GM19328 (cell line): Measurements from ENCODE around the gene KIRREL3.

Experiments used
- ATAC-seq: cut with Tn5 transposase; IDR thresholded peaks from one replicate; pipeline ENCODE4 v1.9.1; 2021; ENCODE audit warnings: mild to moderate bottlenecking, moderate library complexity; ENCODE audit not compliant: unreplicated experiment

Gene KIRREL3

GRCh38 chr11:126647735-126648134, 352.8 kb downstream of the KIRREL3 start:
- no peak for ATAC-seq

GRCh38 chr11:126646701-126647557, 353.6 kb downstream of the KIRREL3 start:
- ATAC-seq = no peak

DNA sequence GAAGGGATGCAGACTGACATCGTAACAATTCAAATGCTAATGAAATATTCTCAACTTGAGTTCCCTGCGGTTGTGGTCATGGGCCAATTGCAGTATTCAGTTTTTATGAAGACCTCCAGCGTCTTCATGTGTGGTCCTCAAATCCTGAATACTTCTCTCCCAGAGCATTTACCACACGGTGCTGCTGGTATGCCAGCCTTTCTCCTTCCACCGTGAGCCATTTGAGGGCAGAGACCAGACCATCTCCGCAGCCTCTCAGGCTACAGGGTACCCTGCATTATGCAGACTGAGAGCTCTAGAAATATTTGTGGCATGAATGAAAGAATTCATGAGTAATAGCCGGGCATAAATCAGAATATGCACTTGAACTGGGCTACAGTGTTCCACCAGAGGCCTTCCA, 355.4 kb downstream of the KIRREL3 start:
- no peak for ATAC-seq

GRCh38 chr11:126640186-126640585, 360.4 kb downstream of the KIRREL3 start:
- no peak for ATAC-seq

- no peak for ATAC-seq
Observed at GRCh38 chr11:126639692-126640091, 360.9 kb downstream of the KIRREL3 start.

DNA sequence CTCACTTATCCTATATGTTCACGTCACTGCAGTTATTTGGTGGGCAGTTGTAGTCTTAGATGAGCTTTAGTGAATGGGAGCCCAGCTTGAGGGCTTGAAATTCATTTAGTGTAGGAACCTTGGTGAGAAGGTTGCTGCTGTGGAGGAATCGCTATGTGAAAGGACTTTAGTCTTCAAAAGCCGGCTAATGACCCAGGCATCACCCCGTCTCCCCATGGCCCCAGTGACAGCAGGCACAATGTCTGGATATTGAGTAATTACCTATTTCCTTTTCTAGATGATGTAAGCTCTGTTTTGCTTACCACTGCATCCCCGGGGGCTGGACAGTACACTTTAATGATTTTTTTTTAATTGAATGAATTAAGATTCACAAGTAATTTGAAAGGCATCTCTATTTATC, 361.9 kb downstream of the KIRREL3 start:
- no peak for ATAC-seq

- ATAC-seq = no peak
Observed at GRCh38 chr11:126637795-126638175, 362.8 kb downstream of the KIRREL3 start.

GRCh38 chr11:126636911-126637794, 363.4 kb downstream of the KIRREL3 start:
- no peak for ATAC-seq

GRCh38 chr11:126635511-126635910, 365.1 kb downstream of the KIRREL3 start:
- ATAC-seq = no peak

- no peak for ATAC-seq
Observed at GRCh38 chr11:126634963-126635362, 365.6 kb downstream of the KIRREL3 start.

- no peak for ATAC-seq
Observed at GRCh38 chr11:126633330-126633729, 367.2 kb downstream of the KIRREL3 start.

DNA sequence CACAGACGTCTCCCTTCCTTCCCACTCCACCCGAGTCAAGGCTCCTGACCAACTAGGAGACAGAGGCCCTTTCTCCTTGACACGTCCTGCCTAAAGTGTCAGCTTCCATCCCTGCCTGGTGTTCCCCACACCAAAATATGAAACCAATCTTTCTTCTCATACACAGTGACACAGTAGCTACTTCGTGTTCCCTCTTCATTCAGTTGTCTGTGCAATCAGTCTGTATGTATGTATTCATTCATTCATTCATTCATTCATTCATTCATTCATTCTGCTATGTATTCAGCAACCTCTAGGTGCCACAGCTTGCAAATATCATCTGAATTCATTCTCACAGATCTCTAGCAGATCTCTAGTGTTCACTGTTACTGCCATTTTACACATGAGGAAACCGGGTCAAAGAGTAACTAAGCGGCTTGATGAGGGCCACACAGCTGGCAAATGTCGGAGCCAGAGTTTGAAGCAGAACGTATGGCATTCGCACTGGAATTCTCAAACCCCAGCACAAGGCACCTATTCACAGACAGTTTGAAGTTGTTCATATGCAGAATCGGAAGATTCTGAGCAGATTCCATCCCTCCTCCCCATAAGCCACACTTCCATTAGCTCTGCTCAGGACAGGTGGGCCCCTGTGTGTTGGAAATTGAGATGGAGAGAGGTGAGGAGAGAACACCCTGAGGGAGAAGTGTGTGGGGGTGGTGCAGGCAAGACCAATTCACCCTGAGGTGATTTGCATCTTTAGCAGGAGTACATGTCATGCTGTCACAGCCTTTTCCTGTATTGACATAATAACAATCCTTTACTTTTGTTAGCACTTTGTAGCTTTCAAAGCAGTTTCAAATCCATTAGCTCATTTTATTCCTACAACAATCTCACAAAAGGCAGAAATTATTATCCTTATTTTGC, 369.4 kb downstream of the KIRREL3 start:
- ATAC-seq = no peak

DNA sequence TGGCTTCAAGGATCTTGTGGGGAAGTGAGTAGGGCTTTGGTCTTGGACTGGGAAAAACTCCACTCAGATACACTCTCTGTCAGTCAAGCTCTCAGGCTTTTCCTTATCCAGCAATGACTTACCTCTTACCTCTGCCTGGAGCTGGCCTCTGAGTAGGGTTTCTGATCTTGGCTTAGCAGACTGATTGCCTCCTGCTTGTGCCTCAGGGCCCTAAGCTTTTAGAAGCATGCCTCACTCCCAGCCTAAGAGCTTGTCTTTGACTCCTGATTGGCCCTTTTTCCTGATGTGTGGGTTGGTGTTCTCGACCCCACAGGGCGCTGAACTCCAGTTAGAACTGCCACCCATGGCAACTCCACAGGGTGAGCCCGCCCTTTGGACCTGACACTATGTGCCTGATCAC, 370.1 kb downstream of the KIRREL3 start:
- ATAC-seq = no peak

DNA sequence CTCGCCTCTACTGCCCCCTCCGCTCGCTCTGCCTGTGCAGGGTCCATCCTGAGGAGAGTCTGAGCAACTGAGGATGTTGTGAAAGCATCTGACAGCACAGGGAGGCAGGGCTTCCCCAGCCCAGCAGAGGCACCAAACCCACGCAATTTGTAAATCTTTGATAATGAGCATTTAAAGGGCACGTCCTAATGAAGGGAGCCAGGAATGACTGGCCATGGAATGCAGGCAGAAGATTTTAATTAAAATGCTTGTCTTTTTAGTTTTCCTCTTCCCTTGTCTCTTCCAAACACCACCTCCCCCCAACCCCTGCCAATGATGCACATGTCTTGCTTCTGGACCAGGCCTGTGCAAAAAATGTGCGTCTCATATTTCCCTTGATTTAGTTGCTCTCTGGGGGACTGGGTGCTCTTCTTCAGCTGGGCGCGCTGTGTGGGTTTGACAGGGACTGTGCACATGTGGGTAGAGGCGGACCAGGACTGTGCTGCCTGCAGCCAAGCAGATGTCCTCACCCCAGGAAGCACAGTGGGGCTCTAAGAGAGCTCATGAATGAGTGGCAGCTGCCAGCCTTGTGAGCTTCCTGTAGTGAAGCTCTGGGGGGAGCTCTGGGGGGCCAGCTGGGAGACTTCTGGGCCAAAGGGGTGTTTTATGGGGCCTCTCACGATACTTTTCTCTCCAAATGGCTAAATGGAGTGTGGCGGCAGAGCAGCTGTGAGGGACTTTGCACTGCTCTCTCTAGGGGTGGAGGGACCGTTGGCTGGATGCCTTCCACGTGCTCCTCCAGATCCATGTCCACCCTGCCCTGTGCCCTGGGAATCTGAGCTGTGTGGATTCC, 371.6 kb downstream of the KIRREL3 start:
- no peak for ATAC-seq

DNA sequence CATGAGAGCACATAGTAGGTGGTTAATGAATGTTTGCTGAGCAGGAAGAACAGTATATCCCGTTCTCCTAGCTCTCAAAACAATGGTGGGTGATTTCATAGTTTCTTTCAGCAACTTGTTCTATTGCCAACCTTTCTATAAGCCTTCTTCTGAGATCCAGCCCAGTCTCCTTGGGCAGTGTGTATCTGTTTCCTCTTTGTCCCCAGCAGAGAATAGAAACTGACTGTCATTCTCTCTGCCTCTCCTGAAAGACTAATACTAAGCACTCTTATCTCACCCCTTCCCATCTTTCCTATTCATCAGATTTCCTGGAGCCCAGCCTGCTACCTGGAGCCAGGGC, 372.1 kb downstream of the KIRREL3 start:
- no peak for ATAC-seq

- ATAC-seq = no peak
Observed at GRCh38 chr11:126627421-126627820, 373.1 kb downstream of the KIRREL3 start.

- ATAC-seq = no peak
Observed at GRCh38 chr11:126624506-126624905, 376.1 kb downstream of the KIRREL3 start.

- no peak for ATAC-seq
Observed at GRCh38 chr11:126619516-126619915, 381.1 kb downstream of the KIRREL3 start.

DNA sequence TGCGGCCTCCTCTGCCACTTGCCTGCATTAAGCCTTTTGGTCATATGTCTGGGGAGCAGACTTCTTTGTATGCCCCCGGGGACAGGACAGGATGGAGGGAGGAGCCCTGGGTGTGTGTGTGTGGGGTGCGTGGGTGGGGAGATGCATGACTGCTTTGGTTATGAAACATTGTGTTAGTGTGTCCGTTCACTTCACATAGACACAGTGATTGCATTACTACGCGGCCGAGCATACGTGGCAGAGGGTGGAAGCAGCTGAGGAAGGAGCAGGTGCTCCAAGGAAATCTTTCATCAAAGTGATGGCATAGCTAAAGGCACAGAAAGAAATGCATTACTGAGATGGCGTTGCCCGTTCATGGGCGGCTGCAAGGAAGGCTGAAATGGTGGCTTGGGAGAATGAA, 384.7 kb downstream of the KIRREL3 start:
- ATAC-seq = no peak

DNA sequence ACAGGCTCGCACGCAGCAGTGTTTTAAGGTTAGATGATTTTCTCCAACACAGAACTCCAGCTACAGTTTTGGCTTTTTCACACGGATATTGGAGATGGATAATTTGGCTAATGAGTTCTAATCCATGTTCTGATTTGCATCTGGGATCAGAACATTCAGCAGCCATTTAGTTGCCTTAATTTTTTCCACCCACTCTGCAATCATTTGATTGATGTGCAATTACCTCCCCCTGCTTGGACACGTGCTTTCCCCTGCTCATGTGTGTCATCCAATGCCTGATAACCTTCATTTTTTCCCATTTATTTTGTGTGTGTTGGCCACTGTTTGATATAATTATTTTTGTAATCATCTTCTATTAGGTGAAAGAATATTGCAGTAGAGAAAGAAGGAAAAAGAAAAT, 387.3 kb downstream of the KIRREL3 start:
- no peak for ATAC-seq
